Tibial nerve (tissue), 4 donors: Measurements from ENCODE around the gene KLHL22. TPM values are rescaled to one million over a fixed set of nuclear protein-coding genes. Genes with fewer than 3 reads are reported as not detected.

ENCODE experiments used
- DNase-seq, 2 donors: peaks; one replicate each; pipeline ENCODE4 v3.0.0-alpha.2; 2019; ENCODE audit warnings: low spot score in 2 of 2
- H3K27ac ChIP-seq, 4 donors: fragments of 200-600 bp; sonication (generic) in 3 of 4; one replicate each; pipeline ENCODE4 v1.5.1; 2017 to 2019; ENCODE audit warnings: mild to moderate bottlenecking in 1 of 4
- H3K27me3 ChIP-seq, 2 donors: fragments of 200-600 bp; sonication (generic) in 1 of 2; one replicate each; pipeline versions ENCODE4 v1.5.1 to v1.6.0; 2017 to 2019
- H3K36me3 ChIP-seq, 3 donors: fragments of 200-600 bp; sonication (generic); one replicate each; pipeline ENCODE4 v1.5.1; 2018 to 2019
- H3K4me1 ChIP-seq, 4 donors: fragments of 200-600 bp; sonication (generic) in 3 of 4; one replicate each; pipeline ENCODE4 v1.5.1; 2017 to 2019
- H3K4me3 ChIP-seq, 4 donors: fragments of 200-600 bp; sonication (generic) in 3 of 4; one replicate each; pipeline ENCODE4 v1.5.1; 2017 to 2019; ENCODE audit warnings: mild to moderate bottlenecking in 1 of 4, moderate library complexity in 1 of 4
- H3K9me3 ChIP-seq, 4 donors: fragments of 200-600 bp; sonication (generic) in 3 of 4; one replicate each; pipeline ENCODE4 v1.5.1; 2017 to 2019
- CTCF ChIP-seq, 5 experiments: fragments of 200-600 bp in 3 of 5; fragments of 450-650 bp in 2 of 5; sonication (generic) in 3 of 5; IDR thresholded peaks; one replicate each; pipeline ENCODE4 v1.5.1; 2016 to 2019; ENCODE audit warnings: antibody characterized with exemption in 5 of 5, mild to moderate bottlenecking in 3 of 5, moderate library complexity in 2 of 5
- EP300 ChIP-seq, 2 donors: sonication (generic); formaldehyde crosslinking; IDR thresholded peaks; one replicate each; pipeline ENCODE4 v1.6.1; 2017; ENCODE audit warnings: antibody characterized with exemption in 2 of 2, mild to moderate bottlenecking in 1 of 2
- POLR2A ChIP-seq, 2 donors: fragments of 450-650 bp; IDR thresholded peaks; one replicate each; pipeline ENCODE4 v1.6.1; 2017; ENCODE audit warnings: antibody characterized with exemption in 2 of 2, mild to moderate bottlenecking in 2 of 2, moderate library complexity in 2 of 2
- WGBS, 2 donors: methylation state at CpG; one replicate each; pipeline ENCODE4 v1.1.5; 2018; 5-methylcytosine and 5-hydroxymethylcytosine counted together
- total RNA-seq, 4 donors: library from RNA; depleted of rRNA; stranded (reverse); fragments of >200 nt; gene quantifications; one replicate each; pipeline ENCODE4 v1.1.0, GENCODE V29; 2016

KLHL22 gene
- total RNA-seq, 4 donors from 2014 or later: 31.6 to 50.4 (median 41.4) TPM

DNA sequence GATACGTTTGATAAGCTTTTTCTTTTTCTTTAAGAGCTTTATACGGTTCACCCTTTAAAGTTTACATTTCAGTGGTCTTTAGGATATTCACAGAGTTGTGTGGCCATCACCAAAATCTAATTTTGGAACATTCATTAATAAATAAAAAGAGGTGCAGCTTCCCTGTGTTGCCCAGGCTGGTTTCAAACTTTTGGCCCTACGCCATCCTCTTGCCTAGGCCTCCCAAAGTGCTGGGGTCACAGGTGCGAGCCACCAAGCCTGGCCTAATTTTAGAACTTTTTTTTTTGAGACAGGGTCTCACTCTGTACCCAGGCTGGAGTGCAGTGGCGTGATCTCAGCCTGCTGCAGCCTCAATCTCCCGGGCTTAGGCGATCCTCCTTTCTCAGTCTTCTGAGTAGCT, 42.4 kb upstream of the KLHL22 start:
- Histone ChIP-seq H3K36me3 (peaks cover 4 to 62% (median 8%) of the 10 kb centered on the region in 3 donors), H3K27me3 (no peaks in the 10 kb centered on the region), H3K4me3 (no peak overlapping the region), H3K4me1 (peaks cover 0 to 36% (median 18%) of the 10 kb centered on the region in 4 donors), H3K27ac (no peak overlapping the region), H3K9me3 (no peaks in the 10 kb centered on the region)
- 90 to 95% methylated on average over 7 of the region's 7 CpGs for WGBS, 2 donors
- no peak for DNase-seq
- TF ChIP-seq CTCF (IDR thresholded peaks at IDR 0.05) (no peak), EP300 (IDR thresholded peaks at IDR 0.05) (no peak), POLR2A (IDR thresholded peaks at IDR 0.05) (no peak)

GRCh38 chr22:20537325-20537756, 41.7 kb upstream of the KLHL22 start:
- DNase-seq: no peak
- H3K27me3 ChIP-seq: no peaks in the 10 kb centered on the region
- peaks cover 0 to 43% (median 24%) of the 10 kb centered on the region in 4 donors for H3K4me1 ChIP-seq
- no peaks in the 10 kb centered on the region for H3K9me3 ChIP-seq
- TF ChIP-seq POLR2A (IDR thresholded peaks at IDR 0.05) (no peak), CTCF (IDR thresholded peaks at IDR 0.05) (no peak), EP300 (IDR thresholded peaks at IDR 0.05) (no peak)
- no peak overlapping the region for H3K4me3 ChIP-seq
- peaks cover 4 to 58% (median 8%) of the 10 kb centered on the region in 3 donors for H3K36me3 ChIP-seq
- H3K27ac ChIP-seq: peak overlapping the region in 2 of 4 donors; percentile 54 to 83
- 93 to 96% methylated on average over 3 of the region's 3 CpGs for WGBS, 2 donors

DNA sequence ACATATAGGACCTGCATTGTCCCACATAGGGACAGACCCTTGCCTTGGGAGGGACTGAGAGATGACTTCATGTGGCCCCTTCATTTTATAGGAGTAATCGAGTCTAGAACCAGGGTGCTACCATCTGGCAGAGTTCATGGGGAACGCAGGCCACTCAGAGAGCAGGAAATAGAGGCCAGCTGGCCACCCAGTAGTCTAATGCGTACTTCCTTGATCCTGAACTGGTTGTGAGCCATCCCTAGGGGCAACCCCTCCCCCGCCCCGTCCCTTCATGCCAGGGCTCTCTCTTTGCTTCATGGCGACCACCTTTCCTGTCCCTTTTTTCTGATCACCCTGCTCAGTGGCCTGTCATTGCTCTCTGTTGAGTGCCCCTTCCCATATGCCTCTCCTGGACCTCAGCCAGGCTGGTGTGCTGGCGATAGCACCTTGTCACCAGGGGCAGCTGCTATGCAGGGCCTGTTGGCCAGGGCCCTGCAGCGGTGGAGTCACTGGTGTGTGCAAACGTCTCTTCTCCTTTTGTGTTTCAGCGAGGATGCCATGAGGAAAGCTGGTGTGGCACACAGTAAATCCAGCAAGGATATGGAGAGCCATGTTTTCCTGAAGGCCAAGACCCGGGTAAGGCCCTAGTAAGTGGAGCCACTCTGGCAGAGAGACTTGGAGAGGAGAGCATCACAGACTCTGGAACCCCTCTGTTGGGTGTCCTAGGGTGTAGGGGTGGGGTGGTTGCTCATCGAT, 41.2 kb upstream of the KLHL22 start:
- DNase-seq: no peak
- Histone ChIP-seq H3K9me3 (no peaks in the 10 kb centered on the region), H3K4me3 (no peak overlapping the region), H3K36me3 (peaks cover 4 to 52% (median 8%) of the 10 kb centered on the region in 3 donors), H3K27ac (peak overlapping the region in 3 of 4 donors; percentile 13 to 83 (median 54)), H3K4me1 (peaks cover 0 to 49% (median 29%) of the 10 kb centered on the region in 4 donors), H3K27me3 (no peaks in the 10 kb centered on the region)
- 78 to 82% methylated on average over 12 of the region's 12 CpGs for WGBS, 2 donors
- no peak for TF ChIP-seq CTCF (IDR thresholded peaks at IDR 0.05)

DNA sequence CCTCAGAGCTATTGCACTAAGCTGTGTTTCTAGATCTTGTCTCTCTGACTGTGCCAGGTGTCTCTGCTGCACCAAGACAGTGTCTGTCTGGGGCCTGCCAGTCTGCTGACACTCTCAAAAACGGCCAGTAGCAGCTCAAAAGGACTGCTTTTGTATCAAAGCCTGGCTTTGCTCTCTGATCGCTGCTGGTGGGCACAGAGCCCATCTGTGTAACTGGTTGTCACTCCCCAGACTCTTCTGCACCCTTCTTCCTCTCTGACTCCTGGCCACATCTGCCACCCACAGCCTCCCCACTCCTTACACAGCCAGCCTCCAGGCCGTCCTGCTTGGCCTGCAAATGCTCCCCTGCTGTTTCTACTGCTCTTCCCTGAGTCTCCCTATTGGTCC, 38.3 kb upstream of the KLHL22 start:
- TF ChIP-seq EP300 (IDR thresholded peaks at IDR 0.05) (no peak), POLR2A (IDR thresholded peaks at IDR 0.05) (no peak), CTCF (IDR thresholded peaks at IDR 0.05) (no peak)
- no peak for DNase-seq
- peak overlapping the region in 3 of 4 donors; percentile 28 to 84 (median 83) for H3K27ac ChIP-seq
- H3K27me3 ChIP-seq: no peaks in the 10 kb centered on the region
- no peaks in the 10 kb centered on the region for H3K9me3 ChIP-seq
- H3K4me3 ChIP-seq: no peak overlapping the region
- peaks cover 2 to 24% (median 4%) of the 10 kb centered on the region in 3 donors for H3K36me3 ChIP-seq
- peaks cover 4 to 76% (median 52%) of the 10 kb centered on the region in 4 donors for H3K4me1 ChIP-seq
- 38 to 40% methylated on average over 3 of the region's 3 CpGs for WGBS, 2 donors

GRCh38 chr22:20533095-20533878, 37.7 kb upstream of the KLHL22 start:
- no peaks in the 10 kb centered on the region for H3K27me3 ChIP-seq
- no peak for DNase-seq
- no peak overlapping the region for H3K4me3 ChIP-seq
- 76 to 78% methylated on average over 6 to 11 of the region's 11 CpGs for WGBS, 2 donors
- no peaks in the 10 kb centered on the region for H3K9me3 ChIP-seq
- peaks cover 4 to 82% (median 52%) of the 10 kb centered on the region in 4 donors for H3K4me1 ChIP-seq
- TF ChIP-seq CTCF (IDR thresholded peaks at IDR 0.05) (no peak), EP300 (IDR thresholded peaks at IDR 0.05) (no peak), POLR2A (IDR thresholded peaks at IDR 0.05) (no peak)
- peaks cover 0 to 24% (median 4%) of the 10 kb centered on the region in 3 donors for H3K36me3 ChIP-seq
- peak overlapping the region; percentile 44 to 84 (median 74) for H3K27ac ChIP-seq
